GM12878 (cell line): Measurements from ENCODE around the gene CLN6. TPM values are rescaled to one million over a fixed set of nuclear protein-coding genes. Genes with fewer than 3 reads are reported as not detected.

Source experiments
- ATAC-seq: fragments of 200-7000 bp; cut with Tn5 transposase; 3 replicates; pipeline ENCODE4 v1.9.1; 2020; ENCODE audit warnings: mild to moderate bottlenecking, moderate library complexity
- BruUV-seq: library from RNA; stranded (reverse); fragments of 400-500 nt; replicated peaks from 2 replicates; lab custom pipeline; 2021; lab: Mats Ljungman, UMichigan
- CTCF ChIA-PET: fragments of 300-600 bp; sonication (Branson Sonifier 250); formaldehyde crosslinking; extraction: SDS; loops from one replicate; lab custom pipeline; 2021; ENCODE audit warnings: inconsistent platforms; lab: Yijun Ruan, JAX
- POLR2A ChIA-PET: fragments of 350-600 bp; formaldehyde crosslinking; extraction: SDS; loops from one replicate; lab custom pipeline; 2021; ENCODE audit warnings: inconsistent platforms; lab: Charles Lee
- RAD21 ChIA-PET: fragments of 300-600 bp; sonication (Branson Sonifier 250); formaldehyde crosslinking; loops from one replicate; lab custom pipeline; 2023; ENCODE audit warnings: antibody characterized with exemption; ENCODE audit not compliant: unreplicated experiment; lab: Charles Lee
- SMC1A ChIA-PET: fragments of 300-600 bp; sonication (Branson Sonifier 250); formaldehyde crosslinking; loops from one replicate; lab custom pipeline; 2023; ENCODE audit not compliant: unreplicated experiment, uncharacterized antibody; lab: Charles Lee
- DNase-seq: peaks from one replicate; pipeline ENCODE4 v3.0.0-alpha.2; 2011; ENCODE audit warnings: low read depth, low spot score
- FAIRE-seq: peaks from 3 replicates; lab custom pipeline; 2011; peaks lifted over from hg19 to GRCh38; lab: Jason Lieb, UNC
- H2AFZ ChIP-seq: 2 replicates; pipeline ENCODE4 v1.6.0; 2011; ENCODE audit warnings: low read depth, low read length, control low read depth; ENCODE audit not compliant: control insufficient read depth
- H3K27ac ChIP-seq: 2 replicates; pipeline ENCODE4 v1.5.1; 2011; ENCODE audit warnings: control low read depth; ENCODE audit not compliant: control insufficient read depth, insufficient read depth
- H3K27me3 ChIP-seq, 2 experiments: replicated peaks in 1 of 2; 2 replicates each; pipeline versions ENCODE4 v1.6.0 to v1.6.1; 2011; ENCODE audit warnings: low read length in 1 of 2; ENCODE audit not compliant: control insufficient read depth in 2 of 2, insufficient read depth in 2 of 2
- H3K36me3 ChIP-seq, 2 experiments: 2 replicates each; pipeline ENCODE4 v1.5.1; 2011; ENCODE audit warnings: low read length in 1 of 2; ENCODE audit not compliant: control insufficient read depth in 2 of 2, insufficient read depth in 2 of 2
- H3K4me1 ChIP-seq: 2 replicates; pipeline ENCODE4 v1.6.1; 2011; ENCODE audit warnings: mild to moderate bottlenecking, low read length, moderate library complexity, mixed read lengths; ENCODE audit not compliant: control insufficient read depth, insufficient read depth
- H3K4me2 ChIP-seq: 2 replicates; pipeline ENCODE4 v1.6.0; 2011; ENCODE audit warnings: control low read depth; ENCODE audit not compliant: control insufficient read depth, insufficient read depth
- H3K4me3 ChIP-seq: fragments of 200-600 bp; sonication (generic); 2 replicates; pipeline ENCODE4 v1.5.1; 2016
- H3K79me2 ChIP-seq: 2 replicates; pipeline ENCODE4 v1.6.0; 2011; ENCODE audit warnings: low read length; ENCODE audit not compliant: control insufficient read depth, insufficient read depth
- H3K9ac ChIP-seq: 2 replicates; pipeline ENCODE4 v1.8.0; 2011; ENCODE audit warnings: low read length, control low read depth, mixed read lengths; ENCODE audit not compliant: control insufficient read depth, insufficient read depth
- H3K9me3 ChIP-seq: replicated peaks from 3 replicates; pipeline ENCODE4 v1.5.1; 2011; ENCODE audit warnings: mild to moderate bottlenecking, low read length; ENCODE audit not compliant: control insufficient read depth, insufficient read depth
- H4K20me1 ChIP-seq: 2 replicates; pipeline ENCODE4 v1.6.0; 2011; ENCODE audit not compliant: control insufficient read depth, insufficient read depth
- IKZF2 ChIP-seq, 2 experiments: fragments of 450-650 bp; IDR thresholded peaks; 2 replicates each; pipeline ENCODE4 v1.6.1; 2017; ENCODE audit warnings: mild to moderate bottlenecking in 2 of 2, moderate library complexity in 2 of 2
- LARP7 ChIP-seq: fragments of 450-650 bp; IDR thresholded peaks from 2 replicates; pipeline ENCODE4 v1.6.1; 2017; ENCODE audit warnings: mild to moderate bottlenecking
- MTA2 ChIP-seq: fragments of 450-650 bp; IDR thresholded peaks from 2 replicates; pipeline ENCODE4 v1.6.1; 2016; ENCODE audit warnings: low read depth, mild to moderate bottlenecking, moderate library complexity
- MXI1 ChIP-seq: fragments of 150-350 bp; IDR thresholded peaks from 2 replicates; pipeline ENCODE4 v1.6.1; 2011; ENCODE audit warnings: low read depth, mild to moderate bottlenecking, inconsistent platforms, low read length, improper control_type of control experiment
- PBX3 ChIP-seq: IDR thresholded peaks from 2 replicates; pipeline ENCODE4 v1.6.1; 2011; ENCODE audit warnings: mild to moderate bottlenecking, low read depth, low read length, moderate library complexity; ENCODE audit not compliant: insufficient replicate concordance
- RAD21 ChIP-seq: IDR thresholded peaks from 2 replicates; pipeline ENCODE4 v1.6.1; 2011; ENCODE audit warnings: mild to moderate bottlenecking, low read depth, low read length, moderate library complexity; ENCODE audit not compliant: insufficient read depth
- RAD51 ChIP-seq: fragments of 450-650 bp; IDR thresholded peaks from 2 replicates; pipeline ENCODE4 v1.6.1; 2016; ENCODE audit warnings: moderate library complexity, mild to moderate bottlenecking, inconsistent platforms
- SMARCA5 ChIP-seq: fragments of 450-650 bp; IDR thresholded peaks from 2 replicates; pipeline ENCODE4 v1.6.1; 2017; ENCODE audit warnings: mild to moderate bottlenecking
- SMC3 ChIP-seq: IDR thresholded peaks from 2 replicates; pipeline ENCODE4 v1.6.1; 2011; ENCODE audit warnings: low read length, improper control_type of control experiment, borderline replicate concordance
- SP1 ChIP-seq: IDR thresholded peaks from one replicate; pipeline ENCODE4 v1.6.1; 2011; ENCODE audit warnings: low read depth, low read length
- SUPT20H ChIP-seq: IDR thresholded peaks from 2 replicates; pipeline ENCODE4 v1.6.1; 2011; ENCODE audit warnings: low read depth, mild to moderate bottlenecking, low read length, moderate library complexity, borderline replicate concordance; ENCODE audit not compliant: control insufficient read depth
- WRNIP1 ChIP-seq: IDR thresholded peaks from 2 replicates; pipeline ENCODE4 v1.6.1; 2011; ENCODE audit warnings: low read depth, low read length, improper control_type of control experiment, borderline replicate concordance
- ZNF207 ChIP-seq: fragments of 450-650 bp; IDR thresholded peaks from 2 replicates; pipeline ENCODE4 v1.6.1; 2014; ENCODE audit warnings: antibody characterized with exemption, mild to moderate bottlenecking, borderline replicate concordance
- ZNF217 ChIP-seq: fragments of 450-650 bp; IDR thresholded peaks from 2 replicates; pipeline ENCODE4 v1.6.1; 2017; ENCODE audit warnings: antibody characterized with exemption, mild to moderate bottlenecking
- ZNF24 ChIP-seq: fragments of 450-650 bp; IDR thresholded peaks from 2 replicates; pipeline ENCODE4 v1.6.1; 2017; ENCODE audit warnings: antibody characterized with exemption, mild to moderate bottlenecking
- WGBS: methylation state at CpG from one replicate; pipeline ENCODE4 v1.1.6; 2016; ENCODE audit warnings: low lambda C conversion rate; ENCODE audit not compliant: insufficient replicate concordance, insufficient coverage; ENCODE audit errors: missing lambda C conversion rate; 5-methylcytosine and 5-hydroxymethylcytosine counted together
- in situ Hi-C: fragments of 300-500 bp; cut with MboI; formaldehyde crosslinking; loops from 9 replicates; pipeline ENCODE4 v1.14.3; 2018; ENCODE audit warnings: mixed read lengths
- intact Hi-C: fragments of 100-400 bp; cut with micrococcal nuclease; formaldehyde crosslinking; loops from one replicate; pipeline ENCODE4 v1.14.2; 2022; ENCODE audit not compliant: unreplicated experiment
- polyA plus RNA-seq, 11 experiments: library from polyadenylated mRNA; depleted of rRNA in 4 of 11; unstranded in 6 of 11; stranded (reverse) in 5 of 11; fragments of >200 nt; fragmentation: Nextera tagmentation in 4 of 11; fragmentation: Illumina TruSeq in 1 of 11; extraction: Ambion mirVana in 4 of 11; extraction: Trizol in 1 of 11; gene quantifications; 1 replicate in 1 of 11; 2 replicates in 10 of 11; pipeline versions ENCODE4 v1.2.1 to v1.2.3, GENCODE V29; 2011 to 2016; ENCODE audit warnings: inconsistent platforms in 2 of 11, missing spikeins in 2 of 11, low read depth in 1 of 11
- total RNA-seq, 4 experiments: library from RNA; depleted of rRNA in 3 of 4; stranded (reverse); fragments of >200 nt in 3 of 4; fragmentation: Illumina TruSeq in 1 of 4; extraction: Trizol in 1 of 4; gene quantifications; 2 replicates each; pipeline versions ENCODE4 v1.2.1 to v1.2.3, GENCODE V29; 2013 to 2021
- TF ChIP-seq, protein P1 (sequence below): fragments of 450-650 bp; formaldehyde crosslinking; IDR thresholded peaks from 2 replicates; pipeline ENCODE4 v1.5.0; 2022; ENCODE audit warnings: mild to moderate bottlenecking, missing genetic modification characterization
- TF ChIP-seq, protein P2 (sequence below): fragments of 450-650 bp; IDR thresholded peaks from 2 replicates; pipeline ENCODE4 v1.6.1; 2016; ENCODE audit warnings: mild to moderate bottlenecking

The CLN6 gene
- total and polyA plus RNA-seq, 10 of the 15 experiments (the other 5 are each of a cell fraction or from before 2014, with no cell fraction given): 0.74 to 69.0 (median 30.3) TPM

- in situ Hi-C loops: no loop called here
- Histone ChIP-seq H3K9ac (peak overlapping the region; percentile 85), H3K79me2 (peaks cover 45% of the 10 kb centered on the region), H2AFZ (peak overlapping the region; percentile 79), H4K20me1 (no peaks in the 10 kb centered on the region), H3K36me3 (no peaks in the 10 kb centered on the region), H3K4me3 (peak overlapping the region; percentile 98), H3K27me3 (no peaks in the 10 kb centered on the region), H3K9me3 (no peaks in the 10 kb centered on the region), H3K4me2 (peak overlapping the region; percentile 95), H3K27ac (peak overlapping the region; percentile 91), H3K4me1 (peaks cover 5% of the 10 kb centered on the region)
- ChIA-PET RAD21 (interaction anchor here (0.8 to 1.6 kb wide), 4 partner anchors 21 to 50 kb away, joined by 3 to 8 read pairs (median 4); no protein-coding TSS in a partner anchor), POLR2A (interaction anchor here (1.0 to 1.8 kb wide), 4 partner anchors 15 to 222 kb away, joined by 3 to 8 read pairs (median 4); partner anchors contain the start of gene CLN6), SMC1A (interaction anchor here (0.9 to 1.1 kb wide), 3 partner anchors 20 to 415 kb away, joined by 3 to 4 read pairs (median 3); no protein-coding TSS in a partner anchor), CTCF (interaction anchor here (0.6 to 2.5 kb wide), 6 partner anchors 15 to 286 kb away, joined by 3 to 11 read pairs (median 4); no protein-coding TSS in a partner anchor)
- FAIRE-seq (no peak), DNase-seq (no peak), ATAC-seq (peak; percentile 9)
- 4% methylated on average over 25 of the region's 25 CpGs for WGBS
- TSS peak; percentile 88 for BruUV-seq
- intact Hi-C loops: loop anchor here (1.0 kb wide), 1 partner anchor 22 kb away; no protein-coding TSS in a partner anchor
- 0 out of 2 replicates have a peak, but pooled peaks have one; percentile 70 for TF ChIP-seq WRNIP1
- TF ChIP-seq, protein P1, sequence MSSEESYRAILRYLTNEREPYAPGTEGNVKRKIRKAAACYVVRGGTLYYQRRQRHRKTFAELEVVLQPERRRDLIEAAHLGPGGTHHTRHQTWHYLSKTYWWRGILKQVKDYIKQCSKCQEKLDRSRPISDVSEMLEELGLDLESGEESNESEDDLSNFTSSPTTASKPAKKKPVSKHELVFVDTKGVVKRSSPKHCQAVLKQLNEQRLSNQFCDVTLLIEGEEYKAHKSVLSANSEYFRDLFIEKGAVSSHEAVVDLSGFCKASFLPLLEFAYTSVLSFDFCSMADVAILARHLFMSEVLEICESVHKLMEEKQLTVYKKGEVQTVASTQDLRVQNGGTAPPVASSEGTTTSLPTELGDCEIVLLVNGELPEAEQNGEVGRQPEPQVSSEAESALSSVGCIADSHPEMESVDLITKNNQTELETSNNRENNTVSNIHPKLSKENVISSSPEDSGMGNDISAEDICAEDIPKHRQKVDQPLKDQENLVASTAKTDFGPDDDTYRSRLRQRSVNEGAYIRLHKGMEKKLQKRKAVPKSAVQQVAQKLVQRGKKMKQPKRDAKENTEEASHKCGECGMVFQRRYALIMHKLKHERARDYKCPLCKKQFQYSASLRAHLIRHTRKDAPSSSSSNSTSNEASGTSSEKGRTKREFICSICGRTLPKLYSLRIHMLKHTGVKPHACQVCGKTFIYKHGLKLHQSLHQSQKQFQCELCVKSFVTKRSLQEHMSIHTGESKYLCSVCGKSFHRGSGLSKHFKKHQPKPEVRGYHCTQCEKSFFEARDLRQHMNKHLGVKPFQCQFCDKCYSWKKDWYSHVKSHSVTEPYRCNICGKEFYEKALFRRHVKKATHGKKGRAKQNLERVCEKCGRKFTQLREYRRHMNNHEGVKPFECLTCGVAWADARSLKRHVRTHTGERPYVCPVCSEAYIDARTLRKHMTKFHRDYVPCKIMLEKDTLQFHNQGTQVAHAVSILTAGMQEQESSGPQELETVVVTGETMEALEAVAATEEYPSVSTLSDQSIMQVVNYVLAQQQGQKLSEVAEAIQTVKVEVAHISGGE (CRISPR knock-in tag): no peak
- TF ChIP-seq, protein P2, sequence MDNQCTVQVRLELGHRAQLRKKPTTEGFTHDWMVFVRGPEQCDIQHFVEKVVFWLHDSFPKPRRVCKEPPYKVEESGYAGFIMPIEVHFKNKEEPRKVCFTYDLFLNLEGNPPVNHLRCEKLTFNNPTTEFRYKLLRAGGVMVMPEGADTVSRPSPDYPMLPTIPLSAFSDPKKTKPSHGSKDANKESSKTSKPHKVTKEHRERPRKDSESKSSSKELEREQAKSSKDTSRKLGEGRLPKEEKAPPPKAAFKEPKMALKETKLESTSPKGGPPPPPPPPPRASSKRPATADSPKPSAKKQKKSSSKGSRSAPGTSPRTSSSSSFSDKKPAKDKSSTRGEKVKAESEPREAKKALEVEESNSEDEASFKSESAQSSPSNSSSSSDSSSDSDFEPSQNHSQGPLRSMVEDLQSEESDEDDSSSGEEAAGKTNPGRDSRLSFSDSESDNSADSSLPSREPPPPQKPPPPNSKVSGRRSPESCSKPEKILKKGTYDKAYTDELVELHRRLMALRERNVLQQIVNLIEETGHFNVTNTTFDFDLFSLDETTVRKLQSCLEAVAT: peak; percentile 90
- TF ChIP-seq ZNF24: no peak
- TF ChIP-seq SMC3: 0 out of 2 replicates have a peak, but pooled peaks have one; percentile 8
- no peak for TF ChIP-seq SMARCA5
- TF ChIP-seq RAD21: no peak
- 0 out of 2 replicates have a peak, but pooled peaks have one; percentile 57 for TF ChIP-seq LARP7
- no peak for TF ChIP-seq RAD51
- TF ChIP-seq ZNF217: no peak
- no peak for TF ChIP-seq SP1
- no peak for TF ChIP-seq MXI1
- TF ChIP-seq IKZF2 (IDR thresholded peaks at IDR 0.05): peak in 1 of 2 experiments; percentile 62; a peak in 2 of 4 replicates
- peak; percentile 66; the same call in 1 of the 2 replicates for TF ChIP-seq MTA2
- TF ChIP-seq PBX3: no peak
- no peak for TF ChIP-seq SUPT20H
- TF ChIP-seq ZNF207: 0 out of 2 replicates have a peak, but pooled peaks have one; percentile 19
These were observed 47.6 kb upstream of the CLN6 start for GRCh38 chr15:68277131-68277602.
